K562 (cell line): Measurements from ENCODE around the gene BRAT1. TPM values are rescaled to one million over a fixed set of nuclear protein-coding genes. Genes with fewer than 3 reads are reported as not detected.

Source experiments
- BHLHE40 ChIP-seq: IDR thresholded peaks from 2 replicates; pipeline ENCODE4 v1.6.1; 2011; ENCODE audit warnings: low read length, improper control_type of control experiment
- ETV5 ChIP-seq: sonication (generic); formaldehyde crosslinking; IDR thresholded peaks from 2 replicates; pipeline ENCODE4 v1.4.0; 2020; ENCODE audit warnings: low read depth, mild to moderate bottlenecking, missing genetic modification reagents
- GTF2A2 ChIP-seq: IDR thresholded peaks from 2 replicates; pipeline ENCODE4 v1.6.1; 2016; ENCODE audit warnings: mild to moderate bottlenecking, missing genetic modification characterization, missing compliant biosample characterization
- MTF1 ChIP-seq: fragments of 250-450 bp; sonication (Bioruptor Pico); IDR thresholded peaks from 2 replicates; pipeline ENCODE4 v1.9.0; 2021; ENCODE audit warnings: moderate library complexity, mild to moderate bottlenecking, inconsistent platforms, borderline replicate concordance
- NR3C1 ChIP-seq: sonication (generic); formaldehyde crosslinking; IDR thresholded peaks from 2 replicates; pipeline ENCODE4 v1.8.1; 2022; ENCODE audit warnings: missing genetic modification reagents
- NRF1 ChIP-seq, 2 experiments: fragments of 450-650 bp; IDR thresholded peaks in 1 of 2; conservative IDR thresholded peaks in 1 of 2; 2 replicates each; pipeline ENCODE4 v1.6.1; 2014; ENCODE audit warnings: mild to moderate bottlenecking in 2 of 2
- TSC22D4 ChIP-seq: fragments of 450-650 bp; IDR thresholded peaks from 2 replicates; pipeline ENCODE4 v1.6.1; 2016; ENCODE audit warnings: missing genetic modification characterization, missing biosample characterization, control low read depth
- ZBTB17 ChIP-seq: fragments of 450-650 bp; formaldehyde crosslinking; IDR thresholded peaks from 2 replicates; pipeline ENCODE4 v1.4.0; 2020; ENCODE audit warnings: mild to moderate bottlenecking
- ZNF121 ChIP-seq: sonication (generic); formaldehyde crosslinking; conservative IDR thresholded peaks from 2 replicates; pipeline ENCODE4 v1.8.0; 2022; ENCODE audit warnings: missing genetic modification reagents
- polyA plus RNA-seq, 8 experiments: library from polyadenylated mRNA; depleted of rRNA in 4 of 8; stranded (reverse) in 5 of 8; unstranded in 3 of 8; fragments of >200 nt; fragmentation: Nextera tagmentation in 2 of 8; fragmentation: Illumina TruSeq in 1 of 8; extraction: Ambion mirVana in 2 of 8; extraction: Trizol in 1 of 8; gene quantifications; 2 replicates each; pipeline versions ENCODE4 v1.2.1 to v1.2.3, GENCODE V29; 2011 to 2014; ENCODE audit warnings: inconsistent platforms in 1 of 8, missing spikeins in 1 of 8
- total RNA-seq, 7 experiments: library from RNA; depleted of rRNA in 6 of 7; stranded (reverse); fragments of >200 nt in 6 of 7; fragmentation: Illumina TruSeq in 2 of 7; extraction: Trizol in 2 of 7; gene quantifications; 2 replicates each; pipeline versions ENCODE4 v1.2.1 to v1.2.3, GENCODE V29; 2011 to 2021; ENCODE audit warnings: low replicate concordance in 1 of 7
- TF ChIP-seq, protein P1 (sequence below), 2 experiments: fragments of 450-650 bp; IDR thresholded peaks; 2 replicates each; pipeline ENCODE4 v1.6.1; 2016; ENCODE audit warnings: mild to moderate bottlenecking in 2 of 2, borderline replicate concordance in 1 of 2, low read depth in 1 of 2, moderate library complexity in 1 of 2
- TF ChIP-seq, protein P2 (sequence below), 3 experiments: fragments of 200-800 bp in 1 of 3; sonication (Bioruptor generic) in 1 of 3; sonication (generic) in 1 of 3; formaldehyde crosslinking in 1 of 3; IDR thresholded peaks; 2 replicates each; pipeline versions ENCODE4 v1.6.1 to v1.8.0; 2016 to 2022; ENCODE audit warnings: mild to moderate bottlenecking in 2 of 3, missing compliant biosample characterization in 2 of 3, missing genetic modification characterization in 2 of 3, missing genetic modification reagents in 1 of 3
- TF ChIP-seq, protein P3 (sequence below): fragments of 250-450 bp; sonication (Bioruptor Pico); IDR thresholded peaks from 2 replicates; pipeline ENCODE4 v1.8.0; 2022; ENCODE audit warnings: moderate library complexity, mild to moderate bottlenecking, inconsistent platforms
- TF ChIP-seq, protein P4 (sequence below): fragments of 450-650 bp; IDR thresholded peaks from 2 replicates; pipeline ENCODE4 v1.6.1; 2016; ENCODE audit warnings: missing biosample characterization, missing genetic modification characterization

BRAT1 gene
- total and polyA plus RNA-seq, 9 of the 15 experiments (the other 6 are each of a cell fraction or from before 2014, with no cell fraction given) = 0.13 to 49.6 (median 10.5) TPM

DNA sequence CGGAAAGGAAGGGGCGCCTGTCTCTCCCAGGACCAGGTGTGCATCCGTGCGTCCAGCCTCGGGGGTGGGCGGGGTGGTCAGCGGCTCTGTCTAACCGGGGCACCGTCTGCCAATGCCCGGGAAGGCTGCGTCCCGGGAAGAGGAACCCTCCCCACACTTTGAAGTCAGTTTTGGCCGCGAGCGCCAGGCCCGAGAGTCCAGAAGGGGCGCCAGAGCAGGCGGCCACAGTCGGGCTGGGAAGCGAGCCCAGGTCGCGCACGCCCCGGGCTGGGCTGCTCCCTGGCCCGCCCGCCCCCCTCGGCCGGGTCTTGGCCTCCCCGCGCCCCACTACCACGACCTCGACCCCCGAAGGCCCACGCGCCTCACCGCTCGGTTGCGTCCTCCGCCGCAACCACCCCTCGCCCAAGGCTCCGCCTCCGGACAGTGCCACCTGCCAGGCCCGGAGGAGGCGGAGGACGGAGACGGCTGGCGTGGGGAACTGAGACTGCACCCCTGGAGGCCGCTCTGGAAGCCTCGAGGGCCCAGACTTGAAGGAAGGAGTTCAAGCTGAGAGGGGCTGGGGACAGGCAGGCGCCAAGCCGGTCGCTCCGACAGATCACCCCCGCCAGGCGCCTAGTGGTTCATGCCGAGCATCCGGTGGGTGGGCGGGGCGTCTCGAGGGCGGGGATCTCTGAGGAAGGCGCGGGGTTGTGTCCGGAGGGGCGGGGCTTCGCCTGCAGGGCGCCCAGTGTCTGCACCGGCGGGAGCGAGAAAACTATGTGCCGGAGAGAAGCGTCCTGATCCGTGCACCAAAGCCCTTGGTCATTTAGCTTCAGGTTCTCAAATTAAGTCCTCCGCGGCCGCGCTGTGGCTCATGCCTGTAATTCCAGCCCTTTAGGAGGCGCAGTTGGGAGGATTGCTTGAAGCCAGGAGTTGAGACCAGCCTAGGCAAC, at the start of gene BRAT1 (continued):
- TF ChIP-seq, protein P1, sequence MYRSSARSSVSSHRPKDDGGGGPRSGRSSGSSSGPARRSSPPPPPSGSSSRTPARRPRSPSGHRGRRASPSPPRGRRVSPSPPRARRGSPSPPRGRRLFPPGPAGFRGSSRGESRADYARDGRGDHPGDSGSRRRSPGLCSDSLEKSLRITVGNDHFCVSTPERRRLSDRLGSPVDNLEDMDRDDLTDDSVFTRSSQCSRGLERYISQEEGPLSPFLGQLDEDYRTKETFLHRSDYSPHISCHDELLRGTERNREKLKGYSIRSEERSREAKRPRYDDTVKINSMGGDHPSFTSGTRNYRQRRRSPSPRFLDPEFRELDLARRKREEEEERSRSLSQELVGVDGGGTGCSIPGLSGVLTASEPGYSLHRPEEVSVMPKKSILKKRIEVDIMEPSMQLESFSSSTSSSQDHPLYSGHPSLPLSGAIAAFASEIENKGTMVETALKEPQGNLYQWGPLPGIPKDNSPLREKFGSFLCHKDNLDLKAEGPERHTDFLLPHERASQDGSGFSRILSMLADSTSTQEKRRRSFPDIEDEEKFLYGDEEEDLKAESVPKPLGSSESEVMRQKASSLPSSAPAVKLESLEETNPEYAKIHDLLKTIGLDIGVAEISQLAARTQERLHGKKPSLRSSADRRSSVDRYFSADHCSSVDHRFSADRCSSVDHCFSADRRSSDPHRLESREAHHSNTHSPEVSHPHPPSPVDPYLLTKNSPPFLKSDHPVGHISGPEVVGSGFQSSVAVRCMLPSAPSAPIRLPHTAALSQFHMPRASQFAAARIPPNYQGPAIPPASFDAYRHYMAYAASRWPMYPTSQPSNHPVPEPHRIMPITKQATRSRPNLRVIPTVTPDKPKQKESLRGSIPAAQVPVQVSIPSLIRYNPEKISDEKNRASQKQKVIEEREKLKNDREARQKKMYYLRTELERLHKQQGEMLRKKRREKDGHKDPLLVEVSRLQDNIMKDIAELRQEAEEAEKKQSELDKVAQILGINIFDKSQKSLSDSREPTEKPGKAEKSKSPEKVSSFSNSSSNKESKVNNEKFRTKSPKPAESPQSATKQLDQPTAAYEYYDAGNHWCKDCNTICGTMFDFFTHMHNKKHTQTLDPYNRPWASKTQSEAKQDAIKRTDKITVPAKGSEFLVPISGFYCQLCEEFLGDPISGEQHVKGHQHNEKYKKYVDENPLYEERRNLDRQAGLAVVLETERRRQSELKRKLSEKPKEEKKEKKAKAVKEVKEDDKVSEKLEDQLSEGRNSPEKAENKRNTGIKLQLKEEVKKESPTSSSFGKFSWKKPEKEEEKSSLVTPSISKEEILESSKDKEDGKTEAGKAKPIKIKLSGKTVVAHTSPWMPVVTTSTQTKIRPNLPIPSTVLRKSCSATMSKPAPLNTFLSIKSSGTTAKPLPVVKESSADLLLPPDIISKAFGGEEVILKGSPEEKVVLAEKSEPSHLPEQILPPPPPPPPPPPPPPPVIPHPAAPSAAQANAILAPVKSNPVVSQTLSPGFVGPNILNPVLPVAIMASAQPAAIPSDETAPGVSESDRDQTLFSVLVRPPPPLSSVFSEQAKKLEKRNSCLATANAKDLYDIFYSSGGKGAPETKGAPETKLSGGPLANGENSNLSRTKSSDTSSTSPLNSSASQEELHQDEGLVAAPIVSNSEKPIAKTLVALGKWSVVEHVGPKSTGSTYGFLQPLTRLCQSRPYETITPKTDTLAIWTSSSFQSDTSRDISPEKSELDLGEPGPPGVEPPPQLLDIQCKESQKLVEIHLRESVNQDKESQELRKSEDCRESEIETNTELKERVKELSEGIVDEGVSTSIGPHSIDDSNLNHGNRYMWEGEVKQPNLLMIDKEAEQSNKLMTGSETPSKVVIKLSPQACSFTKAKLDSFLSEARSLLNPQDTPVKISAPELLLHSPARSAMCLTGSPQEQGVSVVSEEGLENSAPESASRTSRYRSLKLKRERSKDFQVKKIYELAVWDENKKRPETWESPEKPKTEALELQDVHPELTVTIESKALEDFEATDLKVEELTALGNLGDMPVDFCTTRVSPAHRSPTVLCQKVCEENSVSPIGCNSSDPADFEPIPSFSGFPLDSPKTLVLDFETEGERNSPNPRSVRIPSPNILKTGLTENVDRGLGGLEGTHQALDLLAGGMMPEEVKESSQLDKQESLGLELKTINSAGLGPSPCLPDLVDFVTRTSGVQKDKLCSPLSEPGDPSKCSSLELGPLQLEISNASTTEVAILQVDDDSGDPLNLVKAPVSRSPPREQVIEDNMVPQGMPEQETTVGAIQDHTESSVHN (IDR thresholded peaks at IDR 0.05; ENCODE audit: borderline replicate concordance in 1 of 2, low read depth in 1 of 2) = no peak
- TF ChIP-seq ZBTB17 (CRISPR knock-in tag) = no peak
- TF ChIP-seq, protein P2, sequence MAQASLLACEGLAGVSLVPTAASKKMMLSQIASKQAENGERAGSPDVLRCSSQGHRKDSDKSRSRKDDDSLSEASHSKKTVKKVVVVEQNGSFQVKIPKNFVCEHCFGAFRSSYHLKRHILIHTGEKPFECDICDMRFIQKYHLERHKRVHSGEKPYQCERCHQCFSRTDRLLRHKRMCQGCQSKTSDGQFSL (CRISPR knock-in tag; IDR thresholded peaks at IDR 0.05) = peak; percentile 18; the same call in 1 of the 2 replicates
- TF ChIP-seq, protein P2 (tag; IDR thresholded peaks at IDR 0.05) = no peak
- TF ChIP-seq TSC22D4 = no peak
- peak; percentile 60 to 66 for TF ChIP-seq NRF1 (conservative IDR thresholded peaks at IDR 0.05 in 1 of 2, IDR thresholded peaks at IDR 0.05 in 1 of 2)
- TF ChIP-seq, protein P3, sequence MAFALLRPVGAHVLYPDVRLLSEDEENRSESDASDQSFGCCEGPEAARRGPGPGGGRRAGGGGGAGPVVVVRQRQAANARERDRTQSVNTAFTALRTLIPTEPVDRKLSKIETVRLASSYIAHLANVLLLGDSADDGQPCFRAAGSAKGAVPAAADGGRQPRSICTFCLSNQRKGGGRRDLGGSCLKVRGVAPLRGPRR (CRISPR knock-in tag) = no peak
- TF ChIP-seq GTF2A2 (tag) = no peak
- peak; percentile 75; the same call in 1 of the 2 replicates for TF ChIP-seq ETV5 (CRISPR knock-in tag)
- TF ChIP-seq NR3C1 = 0 out of 2 replicates have a peak, but pooled peaks have one; percentile 56
- no peak for TF ChIP-seq MTF1
- TF ChIP-seq, protein P4, sequence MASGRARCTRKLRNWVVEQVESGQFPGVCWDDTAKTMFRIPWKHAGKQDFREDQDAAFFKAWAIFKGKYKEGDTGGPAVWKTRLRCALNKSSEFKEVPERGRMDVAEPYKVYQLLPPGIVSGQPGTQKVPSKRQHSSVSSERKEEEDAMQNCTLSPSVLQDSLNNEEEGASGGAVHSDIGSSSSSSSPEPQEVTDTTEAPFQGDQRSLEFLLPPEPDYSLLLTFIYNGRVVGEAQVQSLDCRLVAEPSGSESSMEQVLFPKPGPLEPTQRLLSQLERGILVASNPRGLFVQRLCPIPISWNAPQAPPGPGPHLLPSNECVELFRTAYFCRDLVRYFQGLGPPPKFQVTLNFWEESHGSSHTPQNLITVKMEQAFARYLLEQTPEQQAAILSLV (tag) = no peak
- TF ChIP-seq BHLHE40 = peak; percentile 89
- peak; percentile 45; the same call in 1 of the 2 replicates for TF ChIP-seq ZNF121 (CRISPR knock-in tag)
